NCI-H1930 (cell line): ENCODE measurements around the gene MYLK2.
A peak's percentile ranks its signal among the peaks of the same experiment; 100 is the strongest.
"Not testable (repeated sequence)": the region's sequence is repeated elsewhere in the genome, so short reads cannot be mapped to it uniquely, and the experiment has no call there.

Source experiments
- DNase-seq, 2 experiments: peaks; one replicate each; lab custom pipeline; 2025; lab: John Stamatoyannopoulos, UW

MYLK2 gene

GRCh38 chr20:31815408-31816188 is 3.6 kb upstream of the MYLK2 start:
- DNase-seq: no peak

- no peak for DNase-seq
Observed at GRCh38 chr20:31816221-31816620, 2.9 kb upstream of the MYLK2 start.

GRCh38 chr20:31817461-31817860 is 1.7 kb upstream of the MYLK2 start:
- no peak for DNase-seq

GRCh38 chr20:31818376-31818908 is 714 bp upstream of the MYLK2 start:
- no peak for DNase-seq

GRCh38 chr20:31820228-31820627 is 1.1 kb downstream of the MYLK2 start:
- DNase-seq: no peak

- DNase-seq: no peak
Observed at GRCh38 chr20:31821427-31821826, 2.3 kb downstream of the MYLK2 start.

GRCh38 chr20:31822421-31823330 is 3.5 kb downstream of the MYLK2 start:
- DNase-seq: peak; percentile 34 to 64

GRCh38 chr20:31823360-31824124 is 4.4 kb downstream of the MYLK2 start:
- no peak for DNase-seq

GRCh38 chr20:31824125-31824485 is 4.9 kb downstream of the MYLK2 start:
- DNase-seq: no peak

GRCh38 chr20:31824554-31825313 is 5.6 kb downstream of the MYLK2 start:
- no peak for DNase-seq

GRCh38 chr20:31826074-31826473 is 6.9 kb downstream of the MYLK2 start:
- DNase-seq: no peak

- DNase-seq: no peak
Observed at GRCh38 chr20:31827059-31827458, 7.9 kb downstream of the MYLK2 start.

- DNase-seq: not testable (repeated sequence)
Observed at GRCh38 chr20:31828016-31828415, 8.9 kb downstream of the MYLK2 start.

- no peak for DNase-seq
Observed at GRCh38 chr20:31829731-31830130, 10.6 kb downstream of the MYLK2 start.

- no peak for DNase-seq
Observed at GRCh38 chr20:31830406-31830981, 11.3 kb downstream of the MYLK2 start.

- no peak for DNase-seq
Observed at GRCh38 chr20:31831211-31831610, 12.1 kb downstream of the MYLK2 start.

GRCh38 chr20:31831771-31832306 is 12.7 kb downstream of the MYLK2 start:
- no peak for DNase-seq

GRCh38 chr20:31833130-31833930 is 14.2 kb downstream of the MYLK2 start:
- peak; percentile 28 to 64 for DNase-seq

GRCh38 chr20:31833931-31834521 is 14.9 kb downstream of the MYLK2 start:
- no peak for DNase-seq
